ENCODE results near the gene RPRD2.

The RPRD2 gene

DNA sequence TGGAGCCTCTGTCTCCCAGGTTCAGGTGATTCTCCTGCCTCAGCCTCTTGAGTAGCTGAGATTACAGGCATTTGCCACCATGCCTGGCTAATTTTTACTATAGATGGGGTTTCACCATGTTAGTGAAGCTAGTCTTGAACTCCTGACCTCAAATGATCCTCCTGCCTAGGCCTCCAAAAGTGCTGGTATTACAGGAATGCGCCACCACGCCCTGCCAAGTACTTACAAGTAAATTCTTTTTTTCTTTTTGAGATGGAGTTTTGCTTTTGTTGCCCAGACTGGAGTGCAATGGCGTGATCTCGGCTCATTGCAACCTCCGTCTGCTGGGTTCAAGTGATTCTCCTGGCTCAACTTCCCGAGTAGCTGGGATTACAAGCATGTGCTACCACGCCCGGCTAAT, 42.5 kb downstream of the RPRD2 start:
- no peak for TF ChIP-seq CTCF (IDR thresholded peaks at IDR 0.05; ENCODE audit: borderline replicate concordance, insufficient read depth, low read depth, low read length)

GRCh38 chr1:150407330-150407729, 43.4 kb downstream of the RPRD2 start:
- no peak overlapping the region for H3K4me3 ChIP-seq (ENCODE audit: low read depth, low read length)
- TF ChIP-seq CTCF (IDR thresholded peaks at IDR 0.05; ENCODE audit: borderline replicate concordance, insufficient read depth, low read depth, low read length), result no peak

More for the DNA sequence above, 42.5 kb downstream of the RPRD2 start:
- H3K4me3 ChIP-seq (ENCODE audit: low read depth, low read length), result no peak overlapping the region

- H3K4me3 ChIP-seq (ENCODE audit: low read depth, low read length), result no peak overlapping the region
- no peak for TF ChIP-seq CTCF (IDR thresholded peaks at IDR 0.05; ENCODE audit: borderline replicate concordance, insufficient read depth, low read depth, low read length)
Measured at GRCh38 chr1:150408800-150409199, 44.9 kb downstream of the RPRD2 start.

- TF ChIP-seq CTCF (IDR thresholded peaks at IDR 0.05; ENCODE audit: borderline replicate concordance, insufficient read depth, low read depth, low read length), result no peak
- no peak overlapping the region for H3K4me3 ChIP-seq (ENCODE audit: low read depth, low read length)
Measured at GRCh38 chr1:150409504-150410362, 45.8 kb downstream of the RPRD2 start.

- no peak for TF ChIP-seq CTCF (IDR thresholded peaks at IDR 0.05; ENCODE audit: borderline replicate concordance, insufficient read depth, low read depth, low read length)
- no peak overlapping the region for H3K4me3 ChIP-seq (ENCODE audit: low read depth, low read length)
Measured at GRCh38 chr1:150410582-150411101, 46.7 kb downstream of the RPRD2 start.

- H3K4me3 ChIP-seq (ENCODE audit: low read depth, low read length), result no peak overlapping the region
- TF ChIP-seq CTCF (IDR thresholded peaks at IDR 0.05; ENCODE audit: borderline replicate concordance, insufficient read depth, low read depth, low read length), result no peak
Measured at GRCh38 chr1:150414592-150414991, 50.6 kb downstream of the RPRD2 start.

- H3K4me3 ChIP-seq (ENCODE audit: low read depth, low read length), result no peak overlapping the region
- TF ChIP-seq CTCF (IDR thresholded peaks at IDR 0.05; ENCODE audit: borderline replicate concordance, insufficient read depth, low read depth, low read length), result no peak
Measured at GRCh38 chr1:150415800-150416199, 51.9 kb downstream of the RPRD2 start.

Measured in GM12875 (cell line).